NCI-H1436 treated with DMSO at 0.1 percent for 48 hours (cell line): ENCODE data around the gene NARF.
"Not testable (repeated sequence)": the region's sequence is repeated elsewhere in the genome, so short reads cannot be mapped to it uniquely, and the experiment has no call there.

ENCODE experiments used
- DNase-seq: peaks from one replicate; lab custom pipeline; 2025; lab: John Stamatoyannopoulos, UW

Gene NARF

GRCh38 chr17:82447876-82448275 lies 10.7 kb upstream of the NARF start:
- DNase-seq: no peak

- DNase-seq: peak; percentile 82
Observed at GRCh38 chr17:82449131-82449882, 9.2 kb upstream of the NARF start.

GRCh38 chr17:82449883-82450356 lies 8.6 kb upstream of the NARF start:
- no peak for DNase-seq

GRCh38 chr17:82450357-82451106 lies 8.0 kb upstream of the NARF start, which contains the start of gene CYBC1:
Gene CYBC1, minus strand, starts transcription at chr17:82450752. Its CDS starts 1,498 bp downstream, at chr17:82449254.
- DNase-seq: peak; percentile 65

GRCh38 chr17:82452162-82452561 lies 6.4 kb upstream of the NARF start:
- DNase-seq: no peak

GRCh38 chr17:82453151-82453550 lies 5.4 kb upstream of the NARF start:
- not testable (repeated sequence) for DNase-seq

GRCh38 chr17:82453706-82454105 lies 4.8 kb upstream of the NARF start:
- not testable (repeated sequence) for DNase-seq

- DNase-seq: no peak
Observed at GRCh38 chr17:82457073-82457928, 1.2 kb upstream of the NARF start.

- DNase-seq: peak; percentile 82
Observed at GRCh38 chr17:82457929-82458178, 687 bp upstream of the NARF start.

GRCh38 chr17:82458885-82459424 lies 414 bp downstream of the NARF start:
- no peak for DNase-seq

- not testable (repeated sequence) for DNase-seq
Observed at GRCh38 chr17:82459936-82460335, 1.4 kb downstream of the NARF start.

GRCh38 chr17:82461827-82462524 lies 3.4 kb downstream of the NARF start:
- DNase-seq: no peak

GRCh38 chr17:82463391-82463790 lies 4.8 kb downstream of the NARF start:
- DNase-seq: no peak

GRCh38 chr17:82463925-82464566 lies 5.5 kb downstream of the NARF start:
- no peak for DNase-seq

GRCh38 chr17:82464567-82464929 lies 6.0 kb downstream of the NARF start:
- no peak for DNase-seq

GRCh38 chr17:82465023-82465603 lies 6.6 kb downstream of the NARF start:
- DNase-seq: no peak

GRCh38 chr17:82468692-82469091 lies 10.2 kb downstream of the NARF start:
- no peak for DNase-seq

- DNase-seq: no peak
Observed at GRCh38 chr17:82470065-82470464, 11.5 kb downstream of the NARF start.

GRCh38 chr17:82474223-82475010 lies 15.9 kb downstream of the NARF start:
- DNase-seq: no peak

- no peak for DNase-seq
Observed at GRCh38 chr17:82475458-82475857, 16.9 kb downstream of the NARF start.
